Cardiac atrium fibroblast (primary cell): ENCODE data around the gene FNDC1. TPM values are rescaled to one million over a fixed set of nuclear protein-coding genes. Genes with fewer than 3 reads are reported as not detected.

Experiments
- total RNA-seq: library from RNA; depleted of rRNA; stranded (reverse); fragments of >200 nt; gene quantifications from 2 replicates; pipeline ENCODE4 v1.2.3, GENCODE V29; 2015

The FNDC1 gene
- total RNA-seq, result under 0.01 and 0.32 TPM in 2 replicates

GRCh38 chr6:159169193-159169555 is at the start of gene FNDC1:
Gene FNDC1, plus strand, starts transcription at chr6:159169400. Its CDS starts 197 bp downstream, at chr6:159169597.

Other genes starting within 250 kb of the FNDC1 start
- gene RSPH3, start 169.2 kb upstream of the FNDC1 start, total RNA-seq, result 3.6 and 7.6 TPM in 2 replicates
- gene TAGAP, start 124.4 kb upstream of the FNDC1 start, total RNA-seq, result not detected in 2 replicates